GM23338 (cell line): ENCODE measurements around the gene LXN.

Source experiments
- CREB1 ChIP-seq: fragments of 250-450 bp; sonication (Bioruptor Pico); IDR thresholded peaks from 2 replicates; pipeline ENCODE4 v1.5.0; 2020; ENCODE audit warnings: low read depth, mild to moderate bottlenecking, moderate library complexity
- TF ChIP-seq, protein P1 (sequence below), 2 experiments: fragments of 200-600 bp in 1 of 2; sonication (generic) in 1 of 2; conservative IDR thresholded peaks; 2 replicates each; pipeline versions ENCODE4 v1.5.1 to v1.6.1; 2016 to 2017; ENCODE audit warnings: antibody characterized with exemption in 2 of 2, low read depth in 2 of 2, mild to moderate bottlenecking in 2 of 2, moderate library complexity in 1 of 2

DNA sequence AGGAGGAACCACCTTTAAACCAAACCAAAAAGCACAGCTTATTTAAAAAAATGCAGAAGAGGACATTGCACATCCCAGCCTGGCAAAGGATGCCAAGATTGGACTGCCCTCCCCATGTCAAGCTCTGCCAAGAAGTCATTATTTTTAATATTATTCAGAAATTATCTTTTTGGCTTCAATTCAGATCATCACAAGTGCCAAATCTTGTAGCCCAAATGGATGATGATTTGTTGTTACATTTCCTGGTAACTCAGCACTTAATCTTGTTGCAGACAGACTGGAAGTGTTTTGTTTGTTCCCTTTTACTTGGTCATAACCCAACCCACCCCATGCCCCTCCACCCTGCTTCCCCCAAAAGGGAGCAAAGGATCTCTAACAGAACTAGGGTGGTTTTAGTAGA is 28.1 kb upstream of the LXN start:
- TF ChIP-seq, protein P1, sequence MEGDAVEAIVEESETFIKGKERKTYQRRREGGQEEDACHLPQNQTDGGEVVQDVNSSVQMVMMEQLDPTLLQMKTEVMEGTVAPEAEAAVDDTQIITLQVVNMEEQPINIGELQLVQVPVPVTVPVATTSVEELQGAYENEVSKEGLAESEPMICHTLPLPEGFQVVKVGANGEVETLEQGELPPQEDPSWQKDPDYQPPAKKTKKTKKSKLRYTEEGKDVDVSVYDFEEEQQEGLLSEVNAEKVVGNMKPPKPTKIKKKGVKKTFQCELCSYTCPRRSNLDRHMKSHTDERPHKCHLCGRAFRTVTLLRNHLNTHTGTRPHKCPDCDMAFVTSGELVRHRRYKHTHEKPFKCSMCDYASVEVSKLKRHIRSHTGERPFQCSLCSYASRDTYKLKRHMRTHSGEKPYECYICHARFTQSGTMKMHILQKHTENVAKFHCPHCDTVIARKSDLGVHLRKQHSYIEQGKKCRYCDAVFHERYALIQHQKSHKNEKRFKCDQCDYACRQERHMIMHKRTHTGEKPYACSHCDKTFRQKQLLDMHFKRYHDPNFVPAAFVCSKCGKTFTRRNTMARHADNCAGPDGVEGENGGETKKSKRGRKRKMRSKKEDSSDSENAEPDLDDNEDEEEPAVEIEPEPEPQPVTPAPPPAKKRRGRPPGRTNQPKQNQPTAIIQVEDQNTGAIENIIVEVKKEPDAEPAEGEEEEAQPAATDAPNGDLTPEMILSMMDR (conservative IDR thresholded peaks at IDR 0.05; ENCODE audit: low read depth in 2 of 2), result no peak
- no peak for TF ChIP-seq CREB1 (CRISPR knock-in tag)
